NCI-H2196 treated with DMSO at 0.1 percent for 48 hours (cell line): ENCODE results near the gene KL.

Experiments used
- DNase-seq: peaks from one replicate; lab custom pipeline; 2025; ENCODE audit not compliant: unreplicated experiment; lab: John Stamatoyannopoulos, UW

Gene KL

DNA sequence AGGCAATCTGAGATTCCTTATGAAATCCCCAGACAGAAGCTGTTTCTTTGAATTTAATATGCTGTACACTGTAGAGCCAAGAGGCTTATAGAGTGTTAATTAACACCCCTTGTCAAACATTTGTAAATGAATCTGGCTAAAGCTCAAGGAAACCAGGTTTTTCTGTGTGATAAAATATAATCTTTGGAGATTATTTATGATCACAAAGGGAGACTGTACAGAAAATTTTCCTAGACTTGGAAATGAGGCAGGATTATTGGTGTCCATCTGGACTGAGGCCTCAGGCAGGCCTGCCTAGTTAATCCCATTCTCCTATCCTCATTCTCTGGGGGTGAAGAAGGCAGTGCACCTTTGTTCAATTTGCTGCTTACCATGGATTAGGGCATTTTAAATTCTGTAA lies 17.8 kb downstream of the KL start:
- no peak for DNase-seq

DNA sequence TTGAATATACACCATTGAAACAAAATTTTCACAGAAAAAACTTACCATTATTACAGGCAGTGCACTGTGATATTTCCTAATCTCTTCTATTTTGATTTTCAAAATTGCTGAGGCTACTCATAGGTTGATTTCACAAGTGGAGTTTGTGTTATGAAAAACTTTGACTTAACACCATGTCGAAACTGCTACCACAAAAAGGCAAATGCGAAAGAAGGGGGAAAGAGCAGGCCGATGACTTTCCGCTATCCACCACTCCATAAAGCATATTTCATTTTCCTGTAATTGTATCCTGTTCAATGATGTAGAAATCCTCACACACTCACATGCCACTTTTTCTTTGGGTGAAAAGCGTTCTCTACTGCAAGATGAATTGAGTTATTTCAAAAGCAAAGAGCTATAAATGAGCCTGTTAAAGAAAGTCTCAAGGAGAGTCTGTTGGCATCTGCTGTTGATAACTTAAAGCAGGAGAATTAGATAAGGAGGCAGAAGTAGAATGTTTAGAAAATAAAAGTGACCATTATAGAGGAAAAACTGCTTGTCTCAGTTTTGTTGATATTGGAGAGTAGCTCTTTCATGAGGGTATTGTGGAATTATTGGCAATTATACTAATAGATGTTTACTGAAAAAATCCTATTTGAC lies 18.8 kb downstream of the KL start:
- no peak for DNase-seq

DNA sequence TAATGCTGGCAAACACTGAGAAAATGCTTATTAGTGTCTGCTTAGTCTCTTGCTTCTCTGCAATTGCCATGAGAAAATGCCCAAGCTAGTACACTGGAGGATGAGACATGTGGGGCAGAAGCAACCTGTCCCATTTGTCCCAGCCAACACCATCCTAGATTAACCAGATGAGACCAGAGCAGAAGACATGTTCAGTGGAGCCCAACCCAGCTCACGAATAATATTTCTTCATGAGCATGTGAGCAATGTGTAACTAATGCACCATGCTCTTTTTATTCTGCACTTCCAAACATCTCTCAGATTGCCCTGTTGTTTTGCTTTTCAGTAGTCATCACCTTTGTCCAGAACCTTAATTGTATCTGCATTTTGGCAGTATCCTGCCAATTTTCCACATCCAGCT lies 21.4 kb downstream of the KL start:
- DNase-seq: no peak

DNA sequence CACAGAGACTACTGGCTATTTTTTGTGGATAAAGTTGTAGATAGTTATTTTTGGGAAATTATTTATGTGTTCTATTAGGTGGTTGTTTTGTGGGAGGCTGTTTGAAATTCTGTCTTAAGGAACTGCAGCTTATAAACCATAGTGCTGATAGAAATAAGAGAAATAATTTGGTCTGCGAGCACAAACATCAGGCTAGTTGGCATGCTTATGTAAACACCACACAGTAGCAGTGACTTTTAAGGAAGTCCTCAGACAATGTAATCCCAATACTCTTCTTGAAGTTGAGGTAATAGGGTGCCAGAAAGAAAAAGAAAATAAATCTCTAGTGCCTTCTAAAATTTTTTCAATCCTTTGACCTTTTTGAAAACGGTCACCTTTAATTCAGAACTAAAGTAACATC lies 23.9 kb downstream of the KL start:
- DNase-seq: no peak

DNA sequence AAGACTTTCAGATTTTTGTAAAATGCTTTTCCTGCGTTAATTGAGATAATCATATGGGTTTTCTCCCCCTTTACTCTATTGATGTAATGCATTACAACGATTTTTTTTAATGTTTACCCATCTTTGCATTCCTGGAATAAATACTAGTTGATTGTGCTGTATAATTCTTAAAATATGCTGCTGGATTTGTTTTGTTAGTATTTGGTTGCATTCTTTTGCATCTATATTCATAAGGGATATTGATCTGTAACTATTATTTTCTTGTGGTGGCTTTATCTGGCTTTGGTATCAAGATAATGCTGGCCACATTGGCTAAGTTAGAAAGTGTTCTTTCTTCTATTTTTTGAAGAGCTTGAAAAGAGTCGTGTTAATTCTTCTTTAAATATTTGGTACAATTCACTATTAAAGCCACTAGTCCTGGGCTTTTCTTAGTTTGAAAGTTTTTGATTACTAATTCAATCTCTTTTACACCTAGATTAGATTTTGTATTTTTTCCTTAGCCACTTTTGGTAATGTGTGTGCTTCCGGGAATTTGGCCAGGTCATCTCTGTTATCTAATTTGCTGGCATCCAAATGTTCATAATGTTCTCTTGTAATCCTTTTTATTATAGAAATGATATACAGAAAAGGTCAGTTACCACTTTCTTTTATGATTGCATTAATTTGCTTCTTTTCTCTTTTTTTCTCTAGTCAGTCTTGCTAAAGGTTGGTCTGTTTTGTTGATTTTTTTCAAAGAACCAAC lies 29.8 kb downstream of the KL start:
- no peak for DNase-seq

DNA sequence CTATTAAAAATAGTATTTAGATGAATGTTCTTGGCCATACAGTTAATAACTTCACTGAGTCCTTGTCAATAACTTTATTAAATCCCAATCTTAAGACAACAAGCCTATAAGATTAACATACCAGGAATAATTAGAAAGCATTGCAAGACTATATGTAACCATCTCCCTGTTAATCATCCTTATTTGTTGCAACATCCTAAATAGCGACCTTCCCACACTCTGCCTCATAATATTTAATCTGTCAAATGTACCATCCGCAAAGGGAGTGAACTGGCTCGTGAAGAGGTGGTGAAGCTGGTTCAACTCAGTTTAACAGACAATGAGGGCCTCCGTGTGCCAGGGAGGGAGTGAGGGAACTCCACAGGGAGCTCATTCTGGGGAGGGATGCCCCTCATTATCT lies 33.9 kb downstream of the KL start:
- no peak for DNase-seq

DNA sequence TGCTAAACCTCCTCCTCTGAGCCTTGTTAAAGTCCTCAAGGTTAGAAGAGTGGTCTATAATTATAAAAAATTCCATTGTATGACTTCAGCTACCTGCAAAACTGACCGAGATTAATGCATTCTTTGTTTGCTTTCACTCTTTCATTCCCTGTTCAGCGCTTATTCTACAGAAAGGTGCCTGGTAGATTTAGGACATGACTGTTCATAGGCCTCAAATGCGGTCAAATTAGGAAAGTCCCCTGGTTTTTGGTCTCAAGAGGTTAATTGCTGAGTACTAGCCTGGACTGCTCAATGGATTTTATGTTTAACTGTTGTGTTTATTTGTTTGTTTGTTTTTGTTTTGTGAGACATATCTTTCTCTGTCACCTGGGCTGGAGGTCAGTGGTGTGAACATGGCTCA lies 35.4 kb downstream of the KL start:
- no peak for DNase-seq

DNA sequence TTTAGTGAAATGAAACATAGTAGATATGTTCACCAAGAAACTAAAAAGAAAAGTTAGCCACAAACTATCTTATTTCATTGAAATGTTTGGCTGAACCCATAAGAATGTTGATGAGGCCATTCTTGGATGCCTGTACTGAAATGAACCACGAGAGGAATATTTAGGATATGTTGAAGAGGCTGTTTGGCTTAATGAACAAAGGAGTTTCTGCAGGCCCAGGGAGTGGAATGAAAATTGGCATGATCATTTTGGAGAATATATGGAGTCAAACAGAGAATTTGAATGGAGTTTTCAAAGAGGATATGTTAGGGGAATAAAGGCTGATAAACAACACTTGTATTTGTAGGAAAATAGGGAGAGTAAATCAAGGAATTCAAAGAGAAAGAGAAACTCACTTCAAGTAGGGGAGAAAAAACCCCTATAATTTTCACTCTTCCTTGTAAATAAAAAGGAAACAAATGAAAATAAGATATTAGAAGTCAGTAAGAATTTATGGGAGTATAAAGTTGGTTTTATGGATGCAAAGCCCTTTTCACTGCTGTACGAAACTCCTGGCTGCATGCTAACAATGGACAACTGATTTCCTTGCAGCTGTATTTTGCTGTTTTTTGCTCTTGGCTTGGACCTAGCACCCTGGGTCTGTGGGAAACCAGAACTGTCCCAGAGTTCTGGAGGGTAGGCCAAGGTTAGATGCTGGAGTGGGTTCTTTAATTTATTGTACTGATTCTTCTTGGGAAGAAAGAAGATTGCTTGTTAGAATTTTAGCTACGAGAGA lies 36.5 kb downstream of the KL start:
- DNase-seq: no peak

DNA sequence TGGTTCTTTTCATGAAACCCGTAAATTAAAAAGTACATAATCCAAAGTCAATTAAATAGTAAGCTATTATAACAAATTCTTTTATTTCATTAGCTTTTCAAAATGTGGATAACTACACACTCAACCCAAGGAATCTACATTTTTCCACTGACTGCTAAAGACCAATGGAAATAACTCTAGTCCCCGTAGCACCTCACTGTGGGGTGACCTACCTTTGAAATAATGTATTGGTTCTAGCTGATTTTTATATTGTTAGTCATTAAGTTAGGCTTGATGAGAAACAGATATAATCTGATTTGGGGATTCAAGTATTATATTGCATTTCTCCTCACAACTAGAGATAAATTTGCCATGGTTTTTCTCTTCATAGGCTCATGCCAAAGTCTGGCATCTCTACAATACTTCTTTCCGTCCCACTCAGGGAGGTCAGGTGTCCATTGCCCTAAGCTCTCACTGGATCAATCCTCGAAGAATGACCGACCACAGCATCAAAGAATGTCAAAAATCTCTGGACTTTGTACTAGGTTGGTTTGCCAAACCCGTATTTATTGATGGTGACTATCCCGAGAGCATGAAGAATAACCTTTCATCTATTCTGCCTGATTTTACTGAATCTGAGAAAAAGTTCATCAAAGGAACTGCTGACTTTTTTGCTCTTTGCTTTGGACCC lies 37.3 kb downstream of the KL start:
- no peak for DNase-seq

DNA sequence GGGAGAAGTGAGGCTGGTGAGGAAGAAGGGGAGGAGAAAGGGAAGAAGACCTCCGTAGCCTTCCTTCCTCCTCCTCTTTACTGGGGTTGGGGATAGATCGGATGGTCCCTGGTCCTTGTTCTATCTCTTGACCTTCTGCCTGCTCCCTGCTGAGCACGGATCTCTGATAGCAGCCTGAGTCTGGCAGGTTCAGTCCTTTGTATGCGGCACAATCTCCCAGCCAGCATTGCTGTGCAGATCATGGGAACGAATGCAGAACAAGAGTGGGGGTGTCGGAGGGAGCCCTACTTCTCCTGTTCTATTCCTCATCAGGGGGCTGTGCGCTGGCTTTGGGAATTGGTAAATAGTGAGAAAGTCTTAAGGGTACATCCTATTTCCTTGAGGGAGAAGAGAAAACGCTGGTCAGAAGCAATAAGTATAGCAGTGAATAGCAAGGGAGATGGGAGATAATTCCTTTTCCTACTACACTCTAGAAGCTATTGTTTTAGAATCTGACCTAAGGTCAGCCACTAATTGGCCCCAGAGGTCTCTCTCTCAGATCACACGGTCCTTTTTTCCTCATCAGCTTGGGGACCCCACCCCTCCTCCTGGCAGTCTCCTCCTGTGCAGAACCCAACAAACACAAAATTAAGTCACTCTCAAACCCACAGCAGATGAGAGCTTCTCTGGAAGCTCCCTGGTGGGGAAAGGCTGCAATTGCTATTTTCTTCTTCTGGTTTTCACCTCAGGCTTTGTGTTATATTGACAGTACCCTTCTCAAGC lies 41.0 kb downstream of the KL start:
- no peak for DNase-seq

DNA sequence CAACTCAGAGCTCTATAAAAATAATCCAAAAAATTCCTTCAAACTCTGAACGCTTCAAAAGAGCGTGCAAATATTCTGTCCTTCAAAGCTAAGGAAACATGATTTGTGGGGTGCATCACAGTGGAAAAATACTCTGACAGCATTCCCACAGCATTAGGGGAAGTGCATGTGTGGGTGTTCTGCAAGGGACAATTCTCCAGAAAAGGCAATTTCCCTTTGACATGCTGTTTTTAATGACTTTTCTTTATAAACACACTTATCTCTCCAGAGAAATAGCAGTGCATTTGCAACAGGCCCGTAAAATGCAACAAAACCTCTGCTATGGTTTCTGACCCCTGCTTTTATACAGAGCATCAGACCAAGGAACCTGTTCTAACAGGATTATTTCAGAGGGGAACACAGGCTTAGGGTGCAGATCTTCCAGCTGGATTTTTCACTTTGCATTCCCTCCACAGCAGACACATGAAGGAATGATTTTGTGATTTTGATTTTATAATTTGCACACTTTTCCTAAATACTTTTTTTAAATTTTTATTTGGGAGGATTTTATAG lies 42.6 kb downstream of the KL start:
- DNase-seq: no peak

DNA sequence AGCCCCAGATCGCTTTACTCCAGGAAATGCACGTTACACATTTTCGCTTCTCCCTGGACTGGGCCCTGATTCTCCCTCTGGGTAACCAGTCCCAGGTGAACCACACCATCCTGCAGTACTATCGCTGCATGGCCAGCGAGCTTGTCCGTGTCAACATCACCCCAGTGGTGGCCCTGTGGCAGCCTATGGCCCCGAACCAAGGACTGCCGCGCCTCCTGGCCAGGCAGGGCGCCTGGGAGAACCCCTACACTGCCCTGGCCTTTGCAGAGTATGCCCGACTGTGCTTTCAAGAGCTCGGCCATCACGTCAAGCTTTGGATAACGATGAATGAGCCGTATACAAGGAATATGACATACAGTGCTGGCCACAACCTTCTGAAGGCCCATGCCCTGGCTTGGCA lies 44.6 kb downstream of the KL start:
- DNase-seq: no peak

DNA sequence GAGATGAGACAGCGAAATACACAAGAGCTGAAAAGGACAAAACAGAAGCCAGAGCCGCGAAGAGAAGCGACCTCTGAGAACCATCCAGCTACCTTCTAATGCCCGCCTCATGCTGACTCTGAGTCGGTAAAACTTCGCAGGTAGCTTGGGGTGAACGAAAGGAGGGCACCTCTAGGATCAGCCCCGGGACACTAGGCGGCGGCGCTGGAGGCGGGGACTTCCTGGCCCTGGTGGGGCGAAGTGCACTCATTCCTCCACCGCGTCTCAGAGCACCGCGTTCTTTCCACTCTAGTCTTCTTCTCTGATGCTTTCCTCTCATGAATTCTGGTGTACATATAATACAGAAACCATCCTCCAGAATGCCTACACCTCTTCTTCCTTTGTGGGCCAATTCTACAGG lies 50.1 kb downstream of the KL start:
- DNase-seq: no peak

DNA sequence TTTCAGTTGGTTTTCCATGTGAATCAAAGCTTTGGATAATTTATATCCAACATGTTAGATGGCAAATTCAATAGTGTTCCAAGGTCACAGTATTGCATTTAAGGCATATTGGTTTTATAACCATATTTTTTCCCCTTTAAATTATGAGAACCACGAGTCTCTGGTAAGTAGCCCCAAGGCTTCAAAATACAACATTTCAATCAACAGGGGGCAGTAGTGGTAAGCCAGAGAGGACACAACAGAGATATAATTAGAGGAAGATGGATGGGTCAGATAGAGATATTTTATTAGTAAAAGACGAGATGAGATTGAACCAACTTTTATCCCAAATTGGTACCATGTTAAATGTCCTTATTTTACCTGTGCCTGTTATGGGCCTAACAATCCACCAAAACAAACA lies 53.1 kb downstream of the KL start:
- no peak for DNase-seq

DNA sequence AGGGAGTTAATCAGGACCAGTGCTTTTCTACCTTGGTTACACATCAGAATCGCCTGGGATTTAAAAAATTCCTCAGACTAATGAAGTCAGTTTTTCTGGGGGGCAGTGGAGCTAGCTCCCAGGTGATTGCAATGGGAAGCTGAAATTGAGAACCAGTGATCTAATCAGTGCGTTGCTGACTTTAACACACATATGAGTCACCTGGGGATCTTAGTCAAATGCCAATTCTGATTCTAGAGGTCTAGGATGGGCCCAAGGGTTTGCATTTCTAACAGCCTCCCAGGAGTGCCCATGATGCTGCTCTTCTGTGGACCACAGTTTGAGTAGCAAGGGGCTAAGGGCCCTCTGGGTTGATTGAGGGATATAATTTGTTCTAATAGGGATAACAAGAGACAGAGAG lies 54.5 kb downstream of the KL start:
- no peak for DNase-seq

DNA sequence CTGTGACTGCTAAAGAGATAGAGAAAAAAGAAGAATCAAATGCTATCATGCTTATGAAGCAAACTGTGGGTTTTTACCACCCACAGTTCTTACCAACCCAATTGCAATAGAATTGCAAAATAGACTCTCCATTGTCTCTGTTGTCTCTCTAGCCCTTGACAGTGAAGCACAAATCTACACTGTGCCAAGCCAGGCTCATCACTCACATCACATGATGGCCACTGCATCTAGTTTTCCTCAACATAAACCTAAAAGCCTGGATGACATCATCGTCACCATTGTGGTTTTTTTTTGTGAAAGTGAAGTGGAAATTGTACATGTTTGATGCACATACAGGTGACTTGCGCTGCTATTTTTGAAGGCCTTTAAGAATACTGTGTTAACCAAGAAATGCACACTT lies 56.1 kb downstream of the KL start:
- DNase-seq: no peak

DNA sequence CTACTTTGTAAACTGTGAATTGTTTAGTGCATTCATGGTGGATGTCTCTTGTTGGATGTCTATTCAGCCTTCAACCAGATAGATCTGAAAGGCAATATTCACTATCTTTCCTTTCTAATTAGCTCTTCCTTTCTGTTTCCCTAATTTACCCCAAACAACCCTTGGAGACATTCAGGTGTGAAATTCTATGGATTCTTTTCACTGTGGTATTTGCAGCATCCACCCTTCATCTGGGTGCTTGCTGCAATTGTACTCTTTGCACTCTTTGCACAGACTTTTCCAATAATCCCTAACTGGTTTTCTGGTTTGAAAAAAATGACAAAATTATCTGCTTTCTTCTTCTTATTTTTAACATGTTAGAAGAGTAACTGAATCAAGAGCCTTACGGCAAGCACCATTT lies 56.5 kb downstream of the KL start:
- DNase-seq: no peak

DNA sequence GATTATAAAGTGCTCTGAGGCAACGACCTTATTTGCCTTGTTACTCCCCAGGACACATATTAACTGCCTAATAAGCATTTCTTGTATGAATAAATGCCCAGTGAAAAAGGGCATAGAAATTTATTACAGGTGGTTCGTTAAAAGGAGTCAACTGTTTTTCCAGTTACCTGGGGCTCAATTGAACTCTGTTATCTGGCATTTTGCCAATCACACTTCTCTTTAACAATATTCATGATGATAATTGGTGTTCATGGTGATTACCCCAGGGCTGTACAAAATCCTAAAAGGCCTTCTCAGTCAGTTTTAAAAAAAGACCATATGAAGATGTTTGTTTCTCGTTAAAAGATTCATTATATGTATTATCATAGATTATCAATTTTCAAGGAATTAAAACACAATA lies 57.1 kb downstream of the KL start:
- DNase-seq: no peak

DNA sequence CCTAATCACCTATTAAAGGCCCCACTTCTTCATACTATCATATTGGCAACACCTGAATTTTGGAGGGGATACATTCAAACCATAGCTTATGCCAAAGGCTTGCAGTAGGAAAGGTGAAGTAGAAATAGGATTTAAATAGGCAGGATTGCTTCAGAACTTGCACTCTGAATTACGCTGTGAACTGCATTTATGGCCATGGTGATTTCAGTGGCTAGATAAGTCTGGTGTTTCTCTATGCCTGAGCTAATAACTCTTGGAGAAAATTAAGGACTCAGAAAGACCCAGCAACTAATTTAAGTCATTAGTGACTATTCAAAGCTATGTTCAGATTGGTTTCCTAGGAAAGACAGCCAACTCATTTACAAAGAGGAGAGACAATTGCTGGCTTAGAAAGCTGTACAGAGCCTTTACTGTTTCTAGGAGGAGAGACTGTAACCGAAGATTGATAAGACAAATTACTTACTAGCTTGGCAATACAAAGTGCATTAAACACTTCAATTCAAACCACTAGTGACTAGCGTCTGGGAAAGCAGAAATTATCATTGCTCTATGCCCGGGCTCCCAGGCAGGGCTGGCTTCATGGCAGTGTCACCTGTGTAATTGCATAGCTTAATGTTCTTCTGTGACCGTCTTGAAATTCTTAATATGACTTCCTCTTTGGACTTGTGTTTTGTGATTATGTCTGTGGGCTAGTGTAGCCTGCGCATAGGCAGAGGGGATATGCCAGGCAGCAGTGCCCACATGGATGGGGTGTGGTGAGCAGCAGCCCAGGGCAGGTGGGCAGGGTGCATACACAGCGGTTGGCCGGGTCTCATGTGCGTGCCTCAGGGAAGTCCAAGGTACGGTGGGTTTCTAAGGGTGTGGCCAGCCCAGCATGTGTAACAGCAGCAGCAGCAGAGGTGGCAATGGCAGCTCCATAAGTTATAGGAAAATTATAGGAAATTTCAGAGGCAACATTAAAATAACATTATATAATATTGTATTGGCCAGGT lies 60.1 kb downstream of the KL start:
- no peak for DNase-seq

DNA sequence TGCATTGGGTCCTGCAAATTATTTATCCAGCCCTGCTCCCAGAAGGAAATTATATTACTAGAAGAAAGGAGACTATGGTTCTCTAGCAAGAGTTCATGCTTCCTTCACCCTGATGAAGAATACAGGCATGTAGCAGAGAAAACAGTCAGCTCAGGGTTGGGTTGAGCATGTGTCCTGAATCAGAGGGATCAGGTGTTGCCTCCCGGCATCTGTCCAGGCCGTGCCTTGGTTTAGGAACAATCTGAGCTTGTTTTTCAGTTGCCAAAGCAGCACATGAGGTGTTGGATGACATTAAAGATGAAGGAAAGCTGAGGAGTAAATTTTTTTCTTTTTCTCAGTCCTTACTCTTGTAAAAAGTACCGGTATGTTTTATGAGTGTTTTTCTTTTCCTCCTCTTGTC lies 62.0 kb downstream of the KL start:
- no peak for DNase-seq
